Astrocyte (in vitro differentiated cells and primary cell): ENCODE data around the gene DNAJC17.

Experiments used
- CTCF ChIP-seq: IDR thresholded peaks from 2 replicates; pipeline ENCODE4 v1.5.1; 2011; ENCODE audit warnings: low read depth, mild to moderate bottlenecking, inconsistent platforms, low read length, moderate library complexity; ENCODE audit not compliant: insufficient read depth
- EZH2 ChIP-seq: IDR thresholded peaks from 2 replicates; pipeline ENCODE4 v1.6.1; 2012; ENCODE audit warnings: mild to moderate bottlenecking, low read length, inconsistent platforms; ENCODE audit not compliant: insufficient read depth

GRCh38 chr15:40785814-40786213 lies 21.5 kb downstream of the DNAJC17 start:
- TF ChIP-seq CTCF = no peak
- no peak for TF ChIP-seq EZH2
